GM13976 (cell line): ENCODE measurements around the gene ADSS2.

Experiments
- DNase-seq: peaks from one replicate; pipeline ENCODE4 v3.0.0; 2012; ENCODE audit warnings: low spot score
- in situ Hi-C: fragments of 300-500 bp; cut with MboI; formaldehyde crosslinking; loops from one replicate; pipeline ENCODE4 v1.12.0; 2022; ENCODE audit warnings: low sequenced_read_pairs, mixed read lengths, inconsistent platforms; ENCODE audit not compliant: unreplicated experiment
- TF ChIP-seq, protein P1 (sequence below): IDR thresholded peaks from 2 replicates; pipeline ENCODE4 v1.5.1; 2012; ENCODE audit warnings: borderline replicate concordance, mild to moderate bottlenecking; ENCODE audit not compliant: insufficient read depth; ENCODE audit errors: extremely low read depth, missing control alignments, control extremely low read depth

Gene ADSS2

GRCh38 chr1:244403431-244403830 lies 48.3 kb downstream of the ADSS2 start:
- in situ Hi-C loops: no loop called here
- DNase-seq: no peak
- TF ChIP-seq, protein P1, sequence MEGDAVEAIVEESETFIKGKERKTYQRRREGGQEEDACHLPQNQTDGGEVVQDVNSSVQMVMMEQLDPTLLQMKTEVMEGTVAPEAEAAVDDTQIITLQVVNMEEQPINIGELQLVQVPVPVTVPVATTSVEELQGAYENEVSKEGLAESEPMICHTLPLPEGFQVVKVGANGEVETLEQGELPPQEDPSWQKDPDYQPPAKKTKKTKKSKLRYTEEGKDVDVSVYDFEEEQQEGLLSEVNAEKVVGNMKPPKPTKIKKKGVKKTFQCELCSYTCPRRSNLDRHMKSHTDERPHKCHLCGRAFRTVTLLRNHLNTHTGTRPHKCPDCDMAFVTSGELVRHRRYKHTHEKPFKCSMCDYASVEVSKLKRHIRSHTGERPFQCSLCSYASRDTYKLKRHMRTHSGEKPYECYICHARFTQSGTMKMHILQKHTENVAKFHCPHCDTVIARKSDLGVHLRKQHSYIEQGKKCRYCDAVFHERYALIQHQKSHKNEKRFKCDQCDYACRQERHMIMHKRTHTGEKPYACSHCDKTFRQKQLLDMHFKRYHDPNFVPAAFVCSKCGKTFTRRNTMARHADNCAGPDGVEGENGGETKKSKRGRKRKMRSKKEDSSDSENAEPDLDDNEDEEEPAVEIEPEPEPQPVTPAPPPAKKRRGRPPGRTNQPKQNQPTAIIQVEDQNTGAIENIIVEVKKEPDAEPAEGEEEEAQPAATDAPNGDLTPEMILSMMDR: no peak

GRCh38 chr1:244400974-244401373 lies 50.7 kb downstream of the ADSS2 start:
- in situ Hi-C loops: no loop called here
- TF ChIP-seq, protein P1: no peak

DNA sequence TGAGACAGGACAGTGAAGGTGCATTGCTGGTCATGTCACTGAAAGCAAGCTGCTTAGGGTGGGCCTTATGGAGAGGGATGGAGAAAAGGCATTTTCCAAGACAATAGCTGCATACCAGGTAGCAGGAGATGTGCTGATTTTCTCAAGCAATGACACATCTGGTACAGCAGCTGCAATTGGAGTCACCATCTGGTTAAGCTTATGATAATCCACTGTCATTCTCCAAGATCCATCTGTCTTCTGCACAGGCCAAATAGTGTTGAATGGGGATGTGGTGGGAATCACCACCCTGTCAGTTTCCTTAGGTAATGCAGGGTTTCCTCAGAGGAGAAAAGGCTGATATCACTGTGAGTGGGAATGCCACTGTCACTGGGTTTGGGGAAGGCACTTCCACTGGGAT lies 54.6 kb downstream of the ADSS2 start:
- no peak for DNase-seq
- TF ChIP-seq, protein P1: no peak
- in situ Hi-C loops: no loop called here

More at GRCh38 chr1:244400974-244401373, 50.7 kb downstream of the ADSS2 start:
- DNase-seq: no peak

DNA sequence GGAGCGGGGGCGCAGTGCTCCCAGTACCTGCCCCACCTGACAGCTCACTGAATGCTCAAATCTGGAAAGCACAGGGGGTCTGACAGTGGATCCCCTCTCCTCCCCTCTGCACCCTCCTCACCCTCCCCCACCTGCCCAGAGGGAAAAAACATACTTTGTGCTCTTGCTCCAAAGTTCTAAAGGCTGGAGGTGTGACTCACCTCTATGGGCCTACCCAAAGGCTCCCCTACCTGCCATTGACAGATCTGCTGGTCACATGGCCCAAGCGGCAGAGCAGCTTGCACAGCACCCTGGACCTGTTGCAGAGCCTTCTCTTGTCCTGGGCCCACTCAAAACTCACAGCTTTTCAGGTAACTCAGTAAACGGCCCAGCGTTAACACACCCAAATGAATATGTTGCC lies 55.7 kb downstream of the ADSS2 start:
- in situ Hi-C loops: no loop called here
- DNase-seq: no peak
- TF ChIP-seq, protein P1: no peak

DNA sequence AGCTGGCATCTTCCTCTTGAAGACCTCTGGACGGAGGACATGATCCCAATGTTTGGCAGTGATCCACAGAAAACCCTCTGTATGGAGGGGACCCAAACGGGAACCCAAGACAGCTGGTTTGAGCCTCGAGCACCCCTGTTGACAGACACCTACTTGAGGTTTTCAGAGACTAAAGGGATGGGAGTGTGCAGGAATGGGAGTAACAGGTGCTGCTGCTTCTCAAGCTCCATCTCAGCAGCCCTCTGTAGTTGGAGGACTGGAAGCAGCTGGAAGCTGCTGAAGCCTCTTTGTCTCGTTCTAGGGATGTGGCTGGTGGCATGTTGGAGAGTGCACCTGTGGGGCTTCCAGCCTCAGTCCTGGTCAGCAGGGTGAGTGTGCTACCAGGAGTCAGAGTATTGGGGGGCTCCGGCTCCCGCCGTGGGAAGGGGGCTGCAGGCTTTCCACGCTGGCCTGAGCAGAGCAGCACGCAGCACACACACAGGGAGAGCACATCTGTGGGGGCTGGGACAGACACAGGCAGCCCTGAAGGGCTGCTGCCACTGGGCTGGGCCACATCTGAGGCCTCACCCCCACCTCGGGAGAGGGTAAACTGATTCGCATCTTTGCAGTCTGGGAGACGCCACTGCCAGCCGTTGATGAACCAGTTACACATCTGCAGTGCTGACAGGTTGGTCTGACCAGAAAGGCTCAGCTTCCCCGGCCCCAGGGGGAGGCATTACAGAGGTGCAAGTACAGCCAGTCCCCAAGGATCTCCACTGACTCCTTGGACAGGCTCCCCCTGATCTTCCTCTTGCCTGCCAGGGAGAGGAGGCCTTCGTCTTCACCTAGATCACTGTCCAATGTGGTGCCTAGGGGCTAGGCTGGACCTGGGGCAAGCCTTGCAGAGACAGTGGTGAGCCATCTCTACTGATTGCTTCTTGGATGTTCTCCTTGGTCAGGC lies 56.6 kb downstream of the ADSS2 start:
- in situ Hi-C loops: no loop called here
- TF ChIP-seq, protein P1: no peak
- DNase-seq: no peak

GRCh38 chr1:244394346-244394745 lies 57.4 kb downstream of the ADSS2 start:
- no peak for DNase-seq
- in situ Hi-C loops: no loop called here
- TF ChIP-seq, protein P1: no peak
